Measurements from ENCODE around the gene POLD1. TPM values are rescaled to one million over a fixed set of nuclear protein-coding genes. Genes with fewer than 3 reads are reported as not detected.

The POLD1 gene
- total and polyA plus RNA-seq, 2 of the 13 experiments (the other 11 are each of a cell fraction or from before 2014, with no cell fraction given): 17.4 to 54.0 TPM

GRCh38 chr19:50371914-50372475 lies 12.2 kb upstream of the POLD1 start:
- no peak for DNase-seq (ENCODE audit: low spot score)
- BruUV-seq (replicated peaks): no TSS peak
- Histone ChIP-seq H3K79me2 (ENCODE audit: insufficient read depth, low read length) (no peaks in the 10 kb centered on the region), H3K36me3 (replicated peaks in 1 of 2; ENCODE audit: control insufficient read depth in 1 of 2, insufficient read depth in 2 of 2, low read length in 2 of 2) (no peaks in the 10 kb centered on the region), H4K20me1 (ENCODE audit: insufficient read depth, low read length) (no peaks in the 10 kb centered on the region), H3K4me2 (ENCODE audit: low read depth, low read length) (no peak overlapping the region), H3K9ac (ENCODE audit: insufficient read depth, low read depth, low read length) (no peak overlapping the region), H3K27ac (ENCODE audit: extremely low read length, insufficient read depth, low read length) (no peak overlapping the region), H3K27me3 (ENCODE audit: control insufficient read depth in 1 of 2, insufficient read depth in 2 of 2, low read length in 2 of 2) (no peaks in the 10 kb centered on the region; a peak in 1 of 5 replicates), H2AFZ (ENCODE audit: low read length) (no peak overlapping the region), H3K4me3 (replicated peaks in 1 of 3; ENCODE audit: insufficient read depth in 1 of 3, low read depth in 2 of 3, low read length in 3 of 3) (no peak overlapping the region), H3K4me1 (ENCODE audit: insufficient read depth, low read length) (peaks cover 13% of the 10 kb centered on the region), H3K9me3 (ENCODE audit: low read length) (no peaks in the 10 kb centered on the region)
- no peak for FAIRE-seq
- 64% methylated on average over 10 of the region's 10 CpGs for WGBS (ENCODE audit: low lambda C conversion rate)
- intact Hi-C loops (cut with micrococcal nuclease; ENCODE audit: unreplicated experiment) (no loop called here), in situ Hi-C loops (cut with HindIII; ENCODE audit: extremely low pct_ligation_motif_present, low pct_unique_long_range_greater_than_20kb) (loop anchor here (10.0 to 25.0 kb wide), 2 partner anchors 93 to 415 kb away; partner anchors contain the start of gene ACP4)
- ATAC-seq: no peak
- POLR2A ChIA-PET: no interaction called here
- TF ChIP-seq MLLT10 (CRISPR knock-in tag; IDR thresholded peaks at IDR 0.05) (no peak), TOE1 (CRISPR knock-in tag; IDR thresholded peaks at IDR 0.05) (no peak), MTA3 (CRISPR knock-in tag; IDR thresholded peaks at IDR 0.05) (no peak), RAD51 (IDR thresholded peaks at IDR 0.05; ENCODE audit: borderline replicate concordance) (no peak), NCOR1 (IDR thresholded peaks at IDR 0.05; ENCODE audit: borderline replicate concordance, low read length) (no peak), ZNF496 (CRISPR knock-in tag; IDR thresholded peaks at IDR 0.05; ENCODE audit: insufficient replicate concordance) (no peak), MAFK (conservative IDR thresholded peaks at IDR 0.05 in 1 of 2, IDR thresholded peaks at IDR 0.05 in 1 of 2; ENCODE audit: low read length in 2 of 2) (no peak), KLF9 (CRISPR knock-in tag; IDR thresholded peaks at IDR 0.05; ENCODE audit: low read depth) (no peak), NCOA1 (CRISPR knock-in tag; IDR thresholded peaks at IDR 0.05) (no peak)
- CTCF ChIA-PET (ENCODE audit: low intra/inter-chr PET ratio, low total read pairs): no interaction called here

Data from HepG2 (cell line).